BJ (cell line): ENCODE measurements around the gene TMEM200A. TPM values are rescaled to one million over a fixed set of nuclear protein-coding genes. Genes with fewer than 3 reads are reported as not detected.

Experiments
- CTCF ChIA-PET: fragments of 350-600 bp; formaldehyde crosslinking; extraction: SDS; loops from one replicate; lab custom pipeline; 2021; ENCODE audit warnings: antibody characterized with exemption, inconsistent platforms; lab: Yijun Ruan, JAX
- POLR2A ChIA-PET: fragments of 300-600 bp; sonication (Branson Sonifier 250); formaldehyde crosslinking; extraction: SDS; loops from one replicate; lab custom pipeline; 2021; ENCODE audit warnings: antibody characterized with exemption; lab: Charles Lee
- DNase-seq: peaks from one replicate; pipeline ENCODE4 v3.0.0-alpha.2; 2011; ENCODE audit warnings: low read depth
- H3K27me3 ChIP-seq: 2 replicates; pipeline ENCODE4 v1.6.0; 2011; ENCODE audit warnings: low read length; ENCODE audit not compliant: control insufficient read depth, insufficient read depth
- H3K36me3 ChIP-seq: 2 replicates; pipeline ENCODE4 v1.5.1; 2011; ENCODE audit warnings: low read length; ENCODE audit not compliant: control insufficient read depth, insufficient read depth
- H3K4me3 ChIP-seq: 2 replicates; pipeline ENCODE4 v1.5.1; 2011; ENCODE audit warnings: low read depth, mild to moderate bottlenecking, control low read depth, low read length
- polyA plus RNA-seq: library from polyadenylated mRNA; depleted of rRNA; stranded (reverse); fragments of >200 nt; gene quantifications from 2 replicates; pipeline ENCODE4 v1.2.3, GENCODE V29; 2011
- TF ChIP-seq, protein P1 (sequence below): IDR thresholded peaks from 2 replicates; pipeline ENCODE4 v1.5.1; 2011; ENCODE audit warnings: low read depth, mild to moderate bottlenecking, control low read depth, inconsistent platforms, low read length, moderate library complexity; ENCODE audit not compliant: insufficient read depth

Gene TMEM200A
- polyA plus RNA-seq, 1 experiment = 6.0 TPM

DNA sequence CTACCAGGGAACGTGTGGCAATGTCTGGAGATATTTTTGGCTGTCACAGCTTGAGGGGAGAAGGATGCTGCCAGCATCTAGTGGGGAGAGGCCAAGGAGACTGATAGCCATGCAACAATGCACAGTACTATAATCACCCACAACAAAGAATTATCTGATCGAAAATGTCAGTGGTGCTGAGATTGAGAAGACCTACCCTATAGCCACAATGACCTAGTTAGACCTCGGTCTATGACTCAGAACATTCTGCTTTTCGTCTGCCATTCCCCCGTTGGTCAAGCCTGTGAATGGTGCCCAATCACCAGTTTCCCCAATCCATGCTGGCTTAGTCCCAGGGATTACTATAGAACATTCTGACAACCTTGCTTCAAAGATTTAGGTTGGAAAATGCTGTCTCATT lies 93.5 kb downstream of the TMEM200A start:
- no peak for DNase-seq
- TF ChIP-seq, protein P1, sequence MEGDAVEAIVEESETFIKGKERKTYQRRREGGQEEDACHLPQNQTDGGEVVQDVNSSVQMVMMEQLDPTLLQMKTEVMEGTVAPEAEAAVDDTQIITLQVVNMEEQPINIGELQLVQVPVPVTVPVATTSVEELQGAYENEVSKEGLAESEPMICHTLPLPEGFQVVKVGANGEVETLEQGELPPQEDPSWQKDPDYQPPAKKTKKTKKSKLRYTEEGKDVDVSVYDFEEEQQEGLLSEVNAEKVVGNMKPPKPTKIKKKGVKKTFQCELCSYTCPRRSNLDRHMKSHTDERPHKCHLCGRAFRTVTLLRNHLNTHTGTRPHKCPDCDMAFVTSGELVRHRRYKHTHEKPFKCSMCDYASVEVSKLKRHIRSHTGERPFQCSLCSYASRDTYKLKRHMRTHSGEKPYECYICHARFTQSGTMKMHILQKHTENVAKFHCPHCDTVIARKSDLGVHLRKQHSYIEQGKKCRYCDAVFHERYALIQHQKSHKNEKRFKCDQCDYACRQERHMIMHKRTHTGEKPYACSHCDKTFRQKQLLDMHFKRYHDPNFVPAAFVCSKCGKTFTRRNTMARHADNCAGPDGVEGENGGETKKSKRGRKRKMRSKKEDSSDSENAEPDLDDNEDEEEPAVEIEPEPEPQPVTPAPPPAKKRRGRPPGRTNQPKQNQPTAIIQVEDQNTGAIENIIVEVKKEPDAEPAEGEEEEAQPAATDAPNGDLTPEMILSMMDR = no peak
- no peak overlapping the region for H3K4me3 ChIP-seq
- no peaks in the 10 kb centered on the region; the same call in 1 of the 2 replicates for H3K27me3 ChIP-seq
- no peaks in the 10 kb centered on the region for H3K36me3 ChIP-seq
- ChIA-PET CTCF (no interaction called here), POLR2A (no interaction called here)

GRCh38 chr6:130460934-130461333 lies 95.1 kb downstream of the TMEM200A start:
- ChIA-PET POLR2A (no interaction called here), CTCF (no interaction called here)
- no peaks in the 10 kb centered on the region; the same call in 1 of the 2 replicates for H3K27me3 ChIP-seq
- H3K36me3 ChIP-seq = no peaks in the 10 kb centered on the region
- TF ChIP-seq, protein P1 = no peak
- no peak overlapping the region for H3K4me3 ChIP-seq
- no peak for DNase-seq

- no peak overlapping the region for H3K4me3 ChIP-seq
- H3K27me3 ChIP-seq = no peaks in the 10 kb centered on the region; the same call in 1 of the 2 replicates
- ChIA-PET POLR2A (no interaction called here), CTCF (no interaction called here)
- DNase-seq = no peak
- no peaks in the 10 kb centered on the region for H3K36me3 ChIP-seq
- TF ChIP-seq, protein P1 = no peak
Measured at GRCh38 chr6:130466052-130466747, 100.4 kb downstream of the TMEM200A start.

DNA sequence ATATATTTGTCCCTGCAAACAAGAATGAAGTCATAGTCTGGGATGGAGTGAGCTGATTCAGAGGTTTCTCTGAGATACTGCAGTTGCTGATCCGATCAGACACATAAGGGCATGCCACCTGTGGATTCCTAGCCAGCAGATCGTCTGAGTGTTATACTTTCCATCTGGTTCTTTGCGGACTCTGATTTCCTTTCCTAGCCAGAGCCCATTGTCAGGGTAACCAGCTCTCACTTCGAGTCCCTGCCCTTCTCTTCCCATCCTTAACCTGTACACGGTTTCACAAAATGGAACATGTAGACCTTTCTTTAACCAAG lies 100.9 kb downstream of the TMEM200A start:
- H3K36me3 ChIP-seq = no peaks in the 10 kb centered on the region
- H3K27me3 ChIP-seq = no peaks in the 10 kb centered on the region; the same call in 1 of the 2 replicates
- no peak overlapping the region for H3K4me3 ChIP-seq
- ChIA-PET CTCF (no interaction called here), POLR2A (no interaction called here)
- no peak for DNase-seq
- TF ChIP-seq, protein P1 = no peak

DNA sequence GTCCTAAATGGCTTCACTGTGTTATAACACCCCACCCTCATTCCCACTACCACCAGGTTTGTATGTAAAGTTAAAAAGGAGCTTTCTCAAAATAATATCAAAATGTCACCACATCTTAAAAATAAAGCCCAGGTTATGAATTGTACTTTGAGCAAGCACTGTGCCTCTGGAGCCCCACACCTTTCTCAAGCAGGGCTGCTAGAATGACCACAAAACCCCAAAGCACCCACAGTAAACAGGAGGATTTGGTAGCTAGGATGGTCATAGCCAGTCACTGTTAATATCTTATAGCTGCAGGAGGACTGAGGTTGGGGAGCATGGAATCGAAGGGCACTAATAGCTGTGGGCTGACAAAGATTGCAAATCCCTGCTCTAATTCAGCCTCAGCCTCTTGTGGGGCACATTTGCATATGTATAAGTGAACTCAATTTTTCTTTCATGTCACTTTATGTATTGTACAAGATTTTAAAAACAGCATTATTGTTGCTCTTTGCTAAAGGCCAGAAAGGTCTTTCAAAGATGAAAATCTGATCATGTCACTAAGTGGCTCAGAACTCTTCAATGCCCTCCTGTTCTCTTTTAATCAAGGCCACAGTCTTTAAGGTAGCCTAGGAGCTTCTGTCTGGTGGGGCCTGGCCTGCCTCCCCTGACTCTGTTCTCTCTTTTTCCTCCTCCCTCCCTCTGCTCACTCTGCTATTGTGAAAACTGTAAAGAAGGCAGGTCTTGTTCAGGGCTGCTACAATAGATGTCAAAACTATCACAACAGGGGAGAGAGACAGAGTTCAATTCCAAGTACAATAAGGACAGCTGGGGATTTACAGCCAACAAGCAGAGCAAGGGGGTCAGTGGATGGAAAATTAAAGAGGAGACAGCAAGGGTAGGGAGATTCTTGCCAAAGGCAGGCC lies 101.6 kb downstream of the TMEM200A start:
- no peak overlapping the region for H3K4me3 ChIP-seq
- CTCF ChIA-PET = no interaction called here
- DNase-seq = no peak
- POLR2A ChIA-PET = no interaction called here
- TF ChIP-seq, protein P1 = no peak
- H3K27me3 ChIP-seq = no peaks in the 10 kb centered on the region; the same call in 1 of the 2 replicates
- H3K36me3 ChIP-seq = no peaks in the 10 kb centered on the region
